ENCODE measurements around the gene FTSJ1. TPM values are rescaled to one million over a fixed set of nuclear protein-coding genes. Genes with fewer than 3 reads are reported as not detected.

The FTSJ1 gene
- polyA plus RNA-seq, 1 donor from 2014 or later, result 83.5 TPM

DNA sequence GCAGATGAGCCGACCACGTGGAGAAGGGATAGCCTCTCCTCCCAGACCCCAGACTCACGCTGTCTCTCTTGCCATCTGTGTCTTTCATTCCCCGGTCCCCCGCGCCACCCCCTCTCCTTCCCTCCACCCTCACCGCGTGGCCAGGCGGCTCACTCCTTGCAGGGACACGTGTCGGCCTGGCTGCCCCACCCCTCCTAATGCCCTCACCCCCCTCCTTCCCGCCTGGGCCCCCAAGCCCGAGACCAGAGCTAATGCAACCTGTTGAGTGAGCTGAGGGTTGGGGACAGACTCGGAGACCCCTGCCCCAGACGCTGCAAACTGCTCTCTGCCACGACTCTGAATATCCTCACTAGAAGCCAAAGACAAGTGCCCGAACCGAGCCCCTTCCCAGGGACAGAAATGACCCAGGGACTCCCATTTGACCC lies 7.7 kb upstream of the FTSJ1 start:
- Histone ChIP-seq H3K27ac (ENCODE audit: low read length) (no peak overlapping the region), H3F3A (ENCODE audit: insufficient read depth, low read length, poor library complexity, severe bottlenecking) (no peaks in the 10 kb centered on the region), H3K4me2 (ENCODE audit: low read length) (no peak overlapping the region), H3K9me3 (ENCODE audit: low read length) (no peaks in the 10 kb centered on the region), H3K36me3 (ENCODE audit: insufficient read depth, low read length) (no peaks in the 10 kb centered on the region), H3K79me2 (replicated peaks; ENCODE audit: insufficient read depth, low read length) (no peaks in the 10 kb centered on the region), H3K9ac (ENCODE audit: low read length) (no peak overlapping the region), H3K4me3 (ENCODE audit: low read length) (no peak overlapping the region), H2AFZ (ENCODE audit: low read depth, low read length) (no peak overlapping the region), H3K27me3 (ENCODE audit: insufficient read depth, low read depth, low read length) (no peaks in the 10 kb centered on the region), H4K20me1 (ENCODE audit: insufficient read depth) (no peaks in the 10 kb centered on the region), H3K9me2 (ENCODE audit: insufficient read depth, low read length) (no peaks in the 10 kb centered on the region)
- TF ChIP-seq SMC3 (conservative IDR thresholded peaks at IDR 0.05; ENCODE audit: poor library complexity) (no peak), RAD21 (conservative IDR thresholded peaks at IDR 0.05) (no peak), MXI1 (conservative IDR thresholded peaks at IDR 0.05; ENCODE audit: poor library complexity, severe bottlenecking) (no peak), POLR2AphosphoS5 (IDR thresholded peaks at IDR 0.05) (no peak), TAF1 (IDR thresholded peaks at IDR 0.05; ENCODE audit: low read depth) (no peak), EP300 (conservative IDR thresholded peaks at IDR 0.05; ENCODE audit: poor library complexity, severe bottlenecking) (no peak), EZH2 (IDR thresholded peaks at IDR 0.05; ENCODE audit: borderline replicate concordance, insufficient read depth, low read length, poor library complexity, severe bottlenecking) (no peak)
- TF ChIP-seq, protein P1, sequence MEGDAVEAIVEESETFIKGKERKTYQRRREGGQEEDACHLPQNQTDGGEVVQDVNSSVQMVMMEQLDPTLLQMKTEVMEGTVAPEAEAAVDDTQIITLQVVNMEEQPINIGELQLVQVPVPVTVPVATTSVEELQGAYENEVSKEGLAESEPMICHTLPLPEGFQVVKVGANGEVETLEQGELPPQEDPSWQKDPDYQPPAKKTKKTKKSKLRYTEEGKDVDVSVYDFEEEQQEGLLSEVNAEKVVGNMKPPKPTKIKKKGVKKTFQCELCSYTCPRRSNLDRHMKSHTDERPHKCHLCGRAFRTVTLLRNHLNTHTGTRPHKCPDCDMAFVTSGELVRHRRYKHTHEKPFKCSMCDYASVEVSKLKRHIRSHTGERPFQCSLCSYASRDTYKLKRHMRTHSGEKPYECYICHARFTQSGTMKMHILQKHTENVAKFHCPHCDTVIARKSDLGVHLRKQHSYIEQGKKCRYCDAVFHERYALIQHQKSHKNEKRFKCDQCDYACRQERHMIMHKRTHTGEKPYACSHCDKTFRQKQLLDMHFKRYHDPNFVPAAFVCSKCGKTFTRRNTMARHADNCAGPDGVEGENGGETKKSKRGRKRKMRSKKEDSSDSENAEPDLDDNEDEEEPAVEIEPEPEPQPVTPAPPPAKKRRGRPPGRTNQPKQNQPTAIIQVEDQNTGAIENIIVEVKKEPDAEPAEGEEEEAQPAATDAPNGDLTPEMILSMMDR (IDR thresholded peaks at IDR 0.05; ENCODE audit: poor library complexity, severe bottlenecking), result no peak
- TF ChIP-seq, protein P2, sequence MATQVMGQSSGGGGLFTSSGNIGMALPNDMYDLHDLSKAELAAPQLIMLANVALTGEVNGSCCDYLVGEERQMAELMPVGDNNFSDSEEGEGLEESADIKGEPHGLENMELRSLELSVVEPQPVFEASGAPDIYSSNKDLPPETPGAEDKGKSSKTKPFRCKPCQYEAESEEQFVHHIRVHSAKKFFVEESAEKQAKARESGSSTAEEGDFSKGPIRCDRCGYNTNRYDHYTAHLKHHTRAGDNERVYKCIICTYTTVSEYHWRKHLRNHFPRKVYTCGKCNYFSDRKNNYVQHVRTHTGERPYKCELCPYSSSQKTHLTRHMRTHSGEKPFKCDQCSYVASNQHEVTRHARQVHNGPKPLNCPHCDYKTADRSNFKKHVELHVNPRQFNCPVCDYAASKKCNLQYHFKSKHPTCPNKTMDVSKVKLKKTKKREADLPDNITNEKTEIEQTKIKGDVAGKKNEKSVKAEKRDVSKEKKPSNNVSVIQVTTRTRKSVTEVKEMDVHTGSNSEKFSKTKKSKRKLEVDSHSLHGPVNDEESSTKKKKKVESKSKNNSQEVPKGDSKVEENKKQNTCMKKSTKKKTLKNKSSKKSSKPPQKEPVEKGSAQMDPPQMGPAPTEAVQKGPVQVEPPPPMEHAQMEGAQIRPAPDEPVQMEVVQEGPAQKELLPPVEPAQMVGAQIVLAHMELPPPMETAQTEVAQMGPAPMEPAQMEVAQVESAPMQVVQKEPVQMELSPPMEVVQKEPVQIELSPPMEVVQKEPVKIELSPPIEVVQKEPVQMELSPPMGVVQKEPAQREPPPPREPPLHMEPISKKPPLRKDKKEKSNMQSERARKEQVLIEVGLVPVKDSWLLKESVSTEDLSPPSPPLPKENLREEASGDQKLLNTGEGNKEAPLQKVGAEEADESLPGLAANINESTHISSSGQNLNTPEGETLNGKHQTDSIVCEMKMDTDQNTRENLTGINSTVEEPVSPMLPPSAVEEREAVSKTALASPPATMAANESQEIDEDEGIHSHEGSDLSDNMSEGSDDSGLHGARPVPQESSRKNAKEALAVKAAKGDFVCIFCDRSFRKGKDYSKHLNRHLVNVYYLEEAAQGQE (IDR thresholded peaks at IDR 0.05; ENCODE audit: borderline replicate concordance), result no peak

DNA sequence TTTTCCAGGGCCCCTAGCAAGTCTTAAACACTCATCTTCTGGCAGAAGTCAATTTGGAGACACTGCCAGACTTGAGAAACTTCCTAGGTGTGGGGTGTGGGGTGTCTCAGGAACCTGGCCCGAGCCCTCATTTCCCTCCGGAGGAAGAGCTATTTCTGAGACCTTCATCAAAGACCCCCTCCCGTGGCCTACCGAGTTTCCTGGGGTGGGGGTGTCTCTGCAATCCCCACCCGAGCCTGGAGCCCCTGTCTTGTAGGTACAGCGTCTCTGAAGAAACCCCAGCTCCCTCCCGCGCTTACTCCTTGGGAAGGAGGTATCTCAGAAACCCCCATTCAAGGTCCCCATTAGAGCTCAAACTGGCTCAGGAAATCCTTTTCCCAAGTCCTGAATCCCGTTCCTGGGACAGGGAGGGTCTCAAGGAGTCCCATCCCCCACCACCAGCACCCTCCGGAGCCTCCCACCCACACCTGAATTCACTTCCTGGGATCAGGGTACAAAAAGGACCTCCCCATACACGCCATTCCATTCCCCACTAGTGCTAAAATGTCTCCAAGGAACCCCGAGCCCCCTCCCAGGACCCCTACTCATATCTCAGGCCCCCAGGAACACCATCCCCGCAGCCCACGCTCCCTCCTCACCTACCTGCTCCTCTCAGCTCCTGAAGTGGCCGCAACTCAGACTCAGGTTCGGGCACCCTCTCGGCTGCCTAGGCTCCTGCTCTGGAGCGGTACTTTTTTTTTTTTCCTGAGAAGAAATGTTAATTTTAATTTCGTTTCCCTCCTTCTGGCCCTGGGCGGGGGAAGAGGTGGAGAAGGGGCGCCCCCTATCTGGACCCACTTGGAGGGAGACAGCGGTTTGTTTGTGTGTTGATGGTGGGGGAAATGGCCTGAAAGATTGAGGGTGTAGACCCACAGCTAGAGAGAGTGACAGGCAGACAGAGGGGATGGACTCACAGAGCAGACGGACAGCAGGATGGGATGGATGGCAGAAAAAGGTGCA lies 7.0 kb upstream of the FTSJ1 start:
- no peak overlapping the region for H3K27ac ChIP-seq (ENCODE audit: low read length)
- no peak overlapping the region for H2AFZ ChIP-seq (ENCODE audit: low read depth, low read length)
- H3K79me2 ChIP-seq (replicated peaks; ENCODE audit: insufficient read depth, low read length), result no peaks in the 10 kb centered on the region
- no peak overlapping the region for H3K4me2 ChIP-seq (ENCODE audit: low read length)
- no peaks in the 10 kb centered on the region for H3K36me3 ChIP-seq (ENCODE audit: insufficient read depth, low read length)
- no peak overlapping the region for H3K4me3 ChIP-seq (ENCODE audit: low read length)
- H4K20me1 ChIP-seq (ENCODE audit: insufficient read depth), result no peaks in the 10 kb centered on the region
- H3F3A ChIP-seq (ENCODE audit: insufficient read depth, low read length, poor library complexity, severe bottlenecking), result no peaks in the 10 kb centered on the region
- no peak overlapping the region for H3K9ac ChIP-seq (ENCODE audit: low read length)
- TF ChIP-seq, protein P2 (IDR thresholded peaks at IDR 0.05; ENCODE audit: borderline replicate concordance), result no peak
- no peak for TF ChIP-seq MXI1 (conservative IDR thresholded peaks at IDR 0.05; ENCODE audit: poor library complexity, severe bottlenecking)
- TF ChIP-seq EZH2 (IDR thresholded peaks at IDR 0.05; ENCODE audit: borderline replicate concordance, insufficient read depth, low read length, poor library complexity, severe bottlenecking), result no peak
- no peak for TF ChIP-seq RAD21 (conservative IDR thresholded peaks at IDR 0.05)
- TF ChIP-seq EP300 (conservative IDR thresholded peaks at IDR 0.05; ENCODE audit: poor library complexity, severe bottlenecking), result no peak
- TF ChIP-seq, protein P1 (IDR thresholded peaks at IDR 0.05; ENCODE audit: poor library complexity, severe bottlenecking), result no peak
- TF ChIP-seq POLR2AphosphoS5 (IDR thresholded peaks at IDR 0.05), result no peak
- TF ChIP-seq TAF1 (IDR thresholded peaks at IDR 0.05; ENCODE audit: low read depth), result no peak
- no peaks in the 10 kb centered on the region for H3K27me3 ChIP-seq (ENCODE audit: insufficient read depth, low read depth, low read length)
- no peaks in the 10 kb centered on the region for H3K9me3 ChIP-seq (ENCODE audit: low read length)
- no peaks in the 10 kb centered on the region for H3K9me2 ChIP-seq (ENCODE audit: insufficient read depth, low read length)

Data from neural cell (in vitro differentiated cells).